Measurements from ENCODE around the gene TTLL10. TPM values are rescaled to one million over a fixed set of nuclear protein-coding genes. Genes with fewer than 3 reads are reported as not detected.
A peak's percentile ranks its signal among the peaks of the same experiment; 100 is the strongest.

The TTLL10 gene
- total RNA-seq, 3 donors from 2014 or later (not counting 1 experiment from before 2014, with no cell fraction given) = 0.23 to 1.7 (median 1.7) TPM

GRCh38 chr1:1177452-1178206 lies 3.9 kb downstream of the TTLL10 start:
- TF ChIP-seq CTCF (IDR thresholded peaks at IDR 0.05) = no peak
- 90% methylated on average over 21 of the region's 21 CpGs for WGBS (ENCODE audit: insufficient coverage)
- Mint-ChIP-seq H3K9me3 (no peaks in the 10 kb centered on the region), H3K27me3 (ENCODE audit: low read depth in 2 of 2) (peaks cover 0 to 21% of the 10 kb centered on the region in 2 donors), H3K36me3 (no peaks in the 10 kb centered on the region), H3K27ac (no peak overlapping the region), H3K4me3 (no peak overlapping the region), H3K4me1 (peaks cover 7 to 20% of the 10 kb centered on the region in 2 donors)
- Histone ChIP-seq H3K27ac (ENCODE audit: low read length) (no peak overlapping the region), H3K36me3 (ENCODE audit: control insufficient read depth, insufficient read depth, low read length) (no peaks in the 10 kb centered on the region), H3K4me1 (ENCODE audit: control insufficient read depth, insufficient read depth, low read length) (peaks cover 35% of the 10 kb centered on the region), H3K9me3 (ENCODE audit: control insufficient read depth, insufficient read depth, low read length) (no peaks in the 10 kb centered on the region), H3K27me3 (ENCODE audit: control insufficient read depth, insufficient read depth, low read length) (peaks cover 7% of the 10 kb centered on the region), H3K4me3 (ENCODE audit: low read length) (no peak overlapping the region)
- ATAC-seq (no peak), DNase-seq (no peak)
- intact Hi-C loops (cut with micrococcal nuclease) = no loop called here

GRCh38 chr1:1178794-1179331 lies 5.2 kb downstream of the TTLL10 start:
- H3K4me1 ChIP-seq (ENCODE audit: control insufficient read depth, insufficient read depth, low read length) = peaks cover 36% of the 10 kb centered on the region
- Mint-ChIP-seq H3K4me1 (peaks cover 7 to 27% of the 10 kb centered on the region in 2 donors), H3K9me3 (no peaks in the 10 kb centered on the region), H3K4me3 (no peak overlapping the region), H3K27ac (no peak overlapping the region), H3K27me3 (ENCODE audit: low read depth in 2 of 2) (peaks cover 0 to 20% of the 10 kb centered on the region in 2 donors), H3K36me3 (no peaks in the 10 kb centered on the region)
- H3K4me3 ChIP-seq (ENCODE audit: low read length) = no peak overlapping the region
- peaks cover 7% of the 10 kb centered on the region for H3K27me3 ChIP-seq (ENCODE audit: control insufficient read depth, insufficient read depth, low read length)
- no peaks in the 10 kb centered on the region for H3K36me3 ChIP-seq (ENCODE audit: control insufficient read depth, insufficient read depth, low read length)
- intact Hi-C loops (cut with micrococcal nuclease) = no loop called here
- DNase-seq = peak in 1 of 2 donors; percentile 13
- H3K9me3 ChIP-seq (ENCODE audit: control insufficient read depth, insufficient read depth, low read length) = no peaks in the 10 kb centered on the region
- no peak for ATAC-seq
- 92% methylated on average over 32 of the region's 32 CpGs for WGBS (ENCODE audit: insufficient coverage)
- H3K27ac ChIP-seq (ENCODE audit: low read length) = no peak overlapping the region
- no peak for TF ChIP-seq CTCF (IDR thresholded peaks at IDR 0.05)

GRCh38 chr1:1179346-1179982 lies 5.8 kb downstream of the TTLL10 start:
- H3K36me3 Mint-ChIP-seq = no peaks in the 10 kb centered on the region
- TF ChIP-seq CTCF (IDR thresholded peaks at IDR 0.05) = no peak
- Histone ChIP-seq H3K9me3 (ENCODE audit: control insufficient read depth, insufficient read depth, low read length) (no peaks in the 10 kb centered on the region), H3K36me3 (ENCODE audit: control insufficient read depth, insufficient read depth, low read length) (no peaks in the 10 kb centered on the region), H3K4me1 (ENCODE audit: control insufficient read depth, insufficient read depth, low read length) (peaks cover 30% of the 10 kb centered on the region), H3K27me3 (ENCODE audit: control insufficient read depth, insufficient read depth, low read length) (peaks cover 7% of the 10 kb centered on the region), H3K4me3 (ENCODE audit: low read length) (no peak overlapping the region), H3K27ac (ENCODE audit: low read length) (no peak overlapping the region)
- ATAC-seq (no peak), DNase-seq (peak in 1 of 2 donors; percentile 14)
- intact Hi-C loops (cut with micrococcal nuclease) = no loop called here
- peaks cover 7 to 27% of the 10 kb centered on the region in 2 donors for H3K4me1 Mint-ChIP-seq
- 77% methylated on average over 23 of the region's 25 CpGs for WGBS (ENCODE audit: insufficient coverage)
- no peaks in the 10 kb centered on the region for H3K9me3 Mint-ChIP-seq
- H3K27me3 Mint-ChIP-seq (ENCODE audit: low read depth in 2 of 2) = peaks cover 0 to 20% of the 10 kb centered on the region in 2 donors
- no peak overlapping the region for H3K4me3 Mint-ChIP-seq
- H3K27ac Mint-ChIP-seq = no peak overlapping the region

Data from natural killer cell (primary cell).